ENCODE results near the gene ARHGEF28.

The ARHGEF28 gene

DNA sequence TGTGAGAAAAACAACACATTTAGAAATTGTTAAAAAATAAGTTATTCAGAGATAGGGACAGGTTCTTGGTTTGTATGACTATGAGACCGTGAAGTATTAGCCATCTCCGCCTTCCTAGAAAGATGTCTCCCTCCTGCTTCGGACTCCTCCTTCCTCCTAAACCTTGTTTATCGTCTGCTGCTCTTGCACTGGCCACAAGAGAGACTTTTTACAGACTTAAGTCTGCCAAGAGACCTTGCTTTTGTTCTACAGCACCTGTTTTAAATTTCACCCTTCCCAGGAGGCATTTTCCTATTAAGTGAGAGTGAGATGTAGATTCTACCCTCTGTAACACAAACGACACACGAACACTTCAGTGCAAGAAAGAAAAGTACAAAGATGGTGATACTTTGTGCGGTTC lies 274.6 kb downstream of the ARHGEF28 start:
- TF ChIP-seq TAF1 (IDR thresholded peaks at IDR 0.05; ENCODE audit: borderline replicate concordance, low read depth, low read length), result no peak
- DNase-seq (ENCODE audit: insufficient read length), result no peak
- no peak for FAIRE-seq

DNA sequence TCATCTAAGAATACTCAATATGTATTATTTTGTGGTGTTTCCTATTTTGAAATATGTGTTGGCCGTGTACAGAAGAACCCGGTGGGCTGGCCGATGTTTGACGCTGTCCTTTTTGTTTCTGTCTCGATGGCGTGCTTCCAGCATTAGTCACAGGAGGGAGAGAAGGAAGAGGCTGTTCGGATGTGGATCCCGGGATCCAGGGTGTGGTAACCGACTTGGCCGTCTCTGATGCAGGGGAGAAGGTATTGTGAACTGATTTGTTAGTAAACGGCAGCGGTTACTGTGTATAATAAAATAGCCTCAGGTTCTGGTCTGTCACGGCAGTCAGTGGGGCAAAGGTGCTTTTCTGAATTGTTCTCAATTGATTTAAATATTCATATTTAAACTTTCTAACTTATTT lies 275.0 kb downstream of the ARHGEF28 start:
- DNase-seq (ENCODE audit: insufficient read length) (no peak), FAIRE-seq (no peak)
- TF ChIP-seq POLR2AphosphoS5 (IDR thresholded peaks at IDR 0.05; ENCODE audit: low read depth, low read length) (no peak), TAF1 (IDR thresholded peaks at IDR 0.05; ENCODE audit: borderline replicate concordance, low read depth, low read length) (no peak), POLR2A (IDR thresholded peaks at IDR 0.05; ENCODE audit: low read depth, low read length) (no peak)

DNA sequence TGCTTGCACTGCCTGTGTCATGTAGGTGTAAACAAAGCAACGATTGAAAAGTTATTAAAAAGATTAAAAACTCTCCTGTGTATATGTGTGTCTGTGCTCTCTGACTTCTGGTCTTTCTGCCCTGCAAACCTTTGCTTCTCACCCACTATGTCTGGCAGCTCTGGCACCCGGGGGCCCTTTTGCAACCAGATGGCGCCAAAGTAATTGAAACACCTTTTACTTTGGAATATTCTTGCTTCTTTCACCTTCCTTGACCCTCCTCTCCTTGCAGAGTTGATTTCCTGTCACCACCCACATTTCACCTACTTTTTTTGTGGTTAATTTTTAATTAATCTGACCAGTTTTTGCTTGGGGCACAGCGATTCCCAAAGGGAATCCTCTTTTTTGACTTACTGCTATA lies 275.5 kb downstream of the ARHGEF28 start:
- TF ChIP-seq POLR2A (IDR thresholded peaks at IDR 0.05; ENCODE audit: low read depth, low read length) (no peak), TAF1 (IDR thresholded peaks at IDR 0.05; ENCODE audit: borderline replicate concordance, low read depth, low read length) (no peak), POLR2AphosphoS5 (IDR thresholded peaks at IDR 0.05; ENCODE audit: low read depth, low read length) (no peak)
- FAIRE-seq (no peak), DNase-seq (ENCODE audit: insufficient read length) (no peak)

DNA sequence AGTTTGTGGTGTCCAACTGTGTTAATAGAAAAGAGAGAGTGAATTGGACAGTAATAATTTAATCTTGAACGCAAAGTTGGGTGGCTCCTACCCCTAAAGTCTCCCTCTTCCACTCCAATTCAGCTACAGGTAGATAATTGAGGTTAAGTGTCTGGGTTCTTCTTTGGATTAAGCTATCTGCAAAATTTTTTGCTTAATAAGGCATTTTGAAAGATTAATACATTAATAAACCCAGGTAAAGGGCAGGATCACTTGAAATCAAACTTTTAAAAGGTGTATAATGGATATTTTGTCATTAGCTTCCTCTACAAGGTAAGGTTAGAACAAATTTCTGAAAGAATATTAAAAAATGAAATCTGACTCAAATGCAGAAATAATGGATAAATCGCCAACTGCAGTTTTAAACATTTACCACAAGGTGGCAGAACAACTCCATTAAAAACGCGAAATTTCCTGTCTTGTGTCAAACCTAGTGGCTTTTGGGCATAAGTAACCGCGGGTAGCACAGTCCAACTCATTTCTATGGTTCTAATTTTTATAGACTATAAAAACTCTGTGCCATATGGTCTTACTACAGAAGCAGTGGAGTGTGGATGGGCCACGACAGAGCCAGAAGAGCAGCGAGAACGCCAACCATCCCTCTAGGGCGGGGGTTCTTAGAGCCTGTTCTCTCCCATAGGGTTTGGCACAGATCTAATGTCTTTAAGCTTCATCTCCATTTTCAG lies 276.5 kb downstream of the ARHGEF28 start:
- no peak for DNase-seq (ENCODE audit: insufficient read length)
- no peak for TF ChIP-seq POLR2A (IDR thresholded peaks at IDR 0.05; ENCODE audit: low read depth, low read length)
- FAIRE-seq, result peak; percentile 77

DNA sequence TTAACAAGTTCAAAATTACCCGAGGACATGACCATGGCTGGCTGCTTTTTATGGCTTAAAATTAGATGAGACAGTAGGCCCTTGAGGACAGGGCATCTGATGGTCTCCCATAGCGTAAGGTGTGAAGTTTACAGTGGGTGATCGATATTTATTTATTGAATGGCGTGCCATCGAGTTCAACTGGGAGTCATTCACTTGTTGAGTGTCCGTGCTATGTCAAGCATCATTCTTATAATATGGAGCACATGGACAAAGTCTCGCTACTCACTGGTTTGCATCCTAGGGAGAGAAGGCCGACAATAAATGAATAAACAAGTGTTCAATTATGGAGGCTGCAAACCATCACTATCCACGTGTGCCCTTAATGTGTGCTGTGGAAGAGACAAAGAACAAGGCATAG lies 277.2 kb downstream of the ARHGEF28 start:
- FAIRE-seq (no peak), DNase-seq (ENCODE audit: insufficient read length) (no peak)
- no peak for TF ChIP-seq POLR2A (IDR thresholded peaks at IDR 0.05; ENCODE audit: low read depth, low read length)
- no peak for TF ChIP-seq POLR2AphosphoS5 (IDR thresholded peaks at IDR 0.05; ENCODE audit: low read depth, low read length)
- TF ChIP-seq TAF1 (IDR thresholded peaks at IDR 0.05; ENCODE audit: borderline replicate concordance, low read depth, low read length), result no peak

DNA sequence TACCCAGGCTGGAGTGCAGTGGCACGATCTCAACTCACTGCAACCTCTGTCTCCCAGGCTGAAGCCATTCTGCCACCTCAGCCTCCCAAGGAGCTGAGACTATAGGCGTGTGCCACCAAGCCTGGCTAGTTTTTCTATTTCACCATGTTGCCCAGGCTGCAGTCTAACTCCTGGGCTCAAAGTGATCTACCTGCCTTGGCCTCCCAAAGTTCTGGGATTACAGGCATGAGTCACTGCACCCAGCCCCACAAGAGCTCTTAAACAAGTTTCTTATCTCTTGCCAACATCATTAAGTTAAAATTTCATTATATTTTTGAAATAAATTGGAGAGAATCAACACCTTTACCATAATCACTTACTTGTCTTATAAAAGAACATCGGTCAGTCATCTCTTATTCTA lies 280.3 kb downstream of the ARHGEF28 start:
- FAIRE-seq, result no peak
- DNase-seq (ENCODE audit: insufficient read length), result no peak
- TF ChIP-seq TAF1 (IDR thresholded peaks at IDR 0.05; ENCODE audit: borderline replicate concordance, low read depth, low read length) (no peak), POLR2A (IDR thresholded peaks at IDR 0.05; ENCODE audit: low read depth, low read length) (no peak), POLR2AphosphoS5 (IDR thresholded peaks at IDR 0.05; ENCODE audit: low read depth, low read length) (no peak)

DNA sequence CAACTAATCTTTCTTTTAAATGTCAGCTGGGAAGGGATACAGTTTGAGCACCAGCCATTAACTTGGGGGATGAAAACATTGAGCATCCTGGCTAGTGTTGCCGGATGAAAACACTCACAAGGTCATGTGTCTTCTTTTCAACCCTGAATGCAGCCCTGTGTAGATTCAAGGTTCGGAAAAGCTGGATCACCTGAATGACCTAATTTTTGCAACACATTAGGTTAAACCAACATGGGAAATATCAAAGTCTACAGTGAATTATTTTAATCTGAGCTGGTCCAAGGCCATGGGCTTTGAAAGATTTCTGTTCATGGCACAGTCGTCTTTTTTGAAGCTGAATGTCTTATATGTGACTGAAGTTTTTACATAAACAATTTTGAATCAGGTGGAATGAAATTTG lies 281.2 kb downstream of the ARHGEF28 start:
- FAIRE-seq (no peak), DNase-seq (ENCODE audit: insufficient read length) (no peak)
- TF ChIP-seq POLR2AphosphoS5 (IDR thresholded peaks at IDR 0.05; ENCODE audit: low read depth, low read length), result no peak
- no peak for TF ChIP-seq TAF1 (IDR thresholded peaks at IDR 0.05; ENCODE audit: borderline replicate concordance, low read depth, low read length)
- no peak for TF ChIP-seq POLR2A (IDR thresholded peaks at IDR 0.05; ENCODE audit: low read depth, low read length)

DNA sequence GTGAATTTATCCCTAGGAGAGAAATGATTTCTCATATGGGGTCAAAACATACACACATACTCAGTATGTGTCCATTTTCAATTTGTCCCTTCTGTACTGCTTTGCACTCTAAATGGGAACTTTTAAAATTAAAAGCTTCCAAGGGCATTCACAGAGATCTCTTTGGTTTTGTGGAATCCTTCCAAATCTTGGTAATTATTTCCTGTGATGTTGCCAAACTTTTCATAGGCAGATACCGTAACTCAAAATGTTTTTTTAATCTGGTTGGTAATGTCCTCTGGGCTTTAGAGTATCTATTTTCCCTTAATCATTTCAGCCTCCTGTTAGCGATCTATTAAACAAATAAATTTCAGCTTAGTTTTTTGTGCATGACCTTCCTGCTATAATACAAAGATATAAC lies 282.4 kb downstream of the ARHGEF28 start:
- no peak for DNase-seq (ENCODE audit: insufficient read length)
- no peak for FAIRE-seq
- no peak for TF ChIP-seq POLR2A (IDR thresholded peaks at IDR 0.05; ENCODE audit: low read depth, low read length)
- TF ChIP-seq TAF1 (IDR thresholded peaks at IDR 0.05; ENCODE audit: borderline replicate concordance, low read depth, low read length), result no peak
- no peak for TF ChIP-seq POLR2AphosphoS5 (IDR thresholded peaks at IDR 0.05; ENCODE audit: low read depth, low read length)

DNA sequence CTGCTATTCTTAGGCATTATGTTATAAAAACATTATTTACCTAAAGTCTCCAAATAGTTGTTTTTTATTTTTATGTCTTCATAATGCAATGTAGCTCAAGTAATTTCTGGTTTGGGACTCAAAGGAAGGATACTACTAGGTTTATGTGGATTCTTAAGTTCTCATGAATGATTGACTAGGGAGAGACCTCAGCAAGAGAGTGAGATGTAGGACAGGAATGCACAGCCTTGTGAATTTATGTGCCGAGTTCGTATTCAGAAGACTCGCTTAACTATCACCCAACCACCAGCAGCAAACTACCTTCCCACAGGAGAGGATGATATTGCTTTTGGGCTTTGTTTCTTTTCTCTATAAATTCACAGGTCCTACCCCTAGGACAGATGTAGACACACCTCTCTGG lies 282.9 kb downstream of the ARHGEF28 start:
- DNase-seq (ENCODE audit: insufficient read length) (no peak), FAIRE-seq (no peak)
- TF ChIP-seq TAF1 (IDR thresholded peaks at IDR 0.05; ENCODE audit: borderline replicate concordance, low read depth, low read length), result no peak
- no peak for TF ChIP-seq POLR2AphosphoS5 (IDR thresholded peaks at IDR 0.05; ENCODE audit: low read depth, low read length)
- TF ChIP-seq POLR2A (IDR thresholded peaks at IDR 0.05; ENCODE audit: low read depth, low read length), result no peak

DNA sequence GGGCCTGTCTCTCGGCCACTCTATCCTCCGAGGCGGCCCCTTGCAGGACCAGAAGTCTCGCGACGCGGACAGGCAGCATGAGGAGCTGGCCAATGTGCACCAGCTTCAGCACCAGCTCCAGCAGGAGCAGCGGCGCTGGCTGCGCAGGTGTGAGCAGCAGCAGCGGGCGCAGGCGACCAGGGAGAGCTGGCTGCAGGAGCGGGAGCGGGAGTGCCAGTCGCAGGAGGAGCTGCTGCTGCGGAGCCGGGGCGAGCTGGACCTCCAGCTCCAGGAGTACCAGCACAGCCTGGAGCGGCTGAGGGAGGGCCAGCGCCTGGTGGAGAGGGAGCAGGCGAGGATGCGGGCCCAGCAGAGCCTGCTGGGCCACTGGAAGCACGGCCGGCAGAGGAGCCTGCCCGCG lies 283.5 kb downstream of the ARHGEF28 start:
- FAIRE-seq (no peak), DNase-seq (ENCODE audit: insufficient read length) (no peak)
- no peak for TF ChIP-seq TAF1 (IDR thresholded peaks at IDR 0.05; ENCODE audit: borderline replicate concordance, low read depth, low read length)

DNA sequence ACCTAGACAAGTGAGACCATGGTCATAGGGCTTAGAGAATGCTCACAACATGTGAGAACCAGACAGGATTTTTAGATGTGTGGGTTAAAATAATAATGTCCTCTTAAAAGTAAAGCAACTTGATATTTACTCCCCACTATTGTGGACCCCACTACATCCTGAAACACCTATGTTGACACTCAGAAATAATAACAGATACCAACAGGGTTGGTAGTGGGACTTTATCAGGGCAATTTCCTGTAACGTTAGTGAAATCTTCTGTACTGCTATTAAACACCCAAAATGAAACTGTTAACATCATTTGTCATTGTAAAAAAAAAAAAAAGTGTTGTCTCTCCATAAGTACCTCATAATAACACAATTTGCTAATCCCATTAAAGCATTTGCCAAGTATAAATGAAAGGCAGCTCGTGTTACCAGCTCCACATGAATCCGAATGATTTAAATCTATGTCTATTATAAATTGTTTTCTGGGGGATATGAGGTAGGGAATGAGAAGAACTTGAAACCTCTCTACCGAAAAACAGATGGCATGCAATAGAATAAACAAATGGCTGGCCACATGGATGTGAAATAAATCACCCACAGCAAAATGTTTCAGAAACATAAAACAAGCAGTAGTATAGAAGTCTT lies 285.9 kb downstream of the ARHGEF28 start:
- DNase-seq (ENCODE audit: insufficient read length), result no peak
- TF ChIP-seq POLR2AphosphoS5 (IDR thresholded peaks at IDR 0.05; ENCODE audit: low read depth, low read length), result no peak
- TF ChIP-seq TAF1 (IDR thresholded peaks at IDR 0.05; ENCODE audit: borderline replicate concordance, low read depth, low read length), result no peak
- no peak for TF ChIP-seq POLR2A (IDR thresholded peaks at IDR 0.05; ENCODE audit: low read depth, low read length)

DNA sequence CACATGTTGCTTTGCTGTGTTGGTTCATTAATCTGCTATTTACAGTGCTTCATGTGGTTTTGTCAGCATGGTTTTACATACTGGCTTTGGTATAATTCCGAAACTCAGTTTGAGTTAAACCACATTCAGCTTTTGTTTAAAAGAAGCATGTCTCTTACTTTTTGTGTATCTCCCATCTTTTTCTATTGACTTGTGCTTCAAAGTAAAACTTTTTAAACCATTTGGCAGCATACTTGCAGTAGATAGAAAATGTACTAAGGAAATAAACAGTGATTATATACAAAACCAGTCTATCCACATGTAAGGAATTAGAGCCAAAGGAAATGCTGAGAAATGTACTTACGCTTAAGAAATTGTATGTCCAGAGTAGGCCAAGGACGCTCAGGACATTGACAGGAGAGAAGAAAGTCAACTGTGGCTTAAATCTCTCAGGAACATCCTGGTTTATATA lies 286.9 kb downstream of the ARHGEF28 start:
- no peak for DNase-seq (ENCODE audit: insufficient read length)
- no peak for FAIRE-seq
- TF ChIP-seq POLR2A (IDR thresholded peaks at IDR 0.05; ENCODE audit: low read depth, low read length) (no peak), POLR2AphosphoS5 (IDR thresholded peaks at IDR 0.05; ENCODE audit: low read depth, low read length) (no peak), TAF1 (IDR thresholded peaks at IDR 0.05; ENCODE audit: borderline replicate concordance, low read depth, low read length) (no peak)

More for the DNA sequence above, 285.9 kb downstream of the ARHGEF28 start:
- FAIRE-seq, result no peak
